Progenitor cell of endocrine pancreas (in vitro differentiated cells): Measurements from ENCODE around the gene FLNC. TPM values are rescaled to one million over a fixed set of nuclear protein-coding genes. Genes with fewer than 3 reads are reported as not detected.

Source experiments
- DNase-seq: peaks from one replicate; pipeline ENCODE4 v3.0.0; 2021; ENCODE audit warnings: low spot score; ENCODE audit not compliant: unreplicated experiment
- H3K27ac Mint-ChIP-seq: 2 replicates; pipeline ENCODE4 v1.8.0; 2021; ENCODE audit warnings: mild to moderate bottlenecking, moderate library complexity, mixed read lengths
- H3K27me3 Mint-ChIP-seq: 2 replicates; pipeline ENCODE4 v1.8.0; 2021; ENCODE audit warnings: mixed read lengths
- H3K36me3 Mint-ChIP-seq: 2 replicates; pipeline ENCODE4 v1.8.0; 2022; ENCODE audit warnings: mixed read lengths; ENCODE audit not compliant: insufficient read depth
- H3K4me1 Mint-ChIP-seq: 2 replicates; pipeline ENCODE4 v1.8.0; 2021; ENCODE audit warnings: low read depth, mixed read lengths
- H3K4me3 Mint-ChIP-seq: 2 replicates; pipeline ENCODE4 v1.8.0; 2021; ENCODE audit warnings: low read depth, mild to moderate bottlenecking, moderate library complexity, mixed read lengths
- H3K9me3 Mint-ChIP-seq: 2 replicates; pipeline ENCODE4 v1.8.0; 2021; ENCODE audit warnings: low read depth, mixed read lengths
- CTCF ChIP-seq: fragments of 200-600 bp; sonication (generic); IDR thresholded peaks from one replicate; pipeline ENCODE4 v1.5.0; 2021; ENCODE audit warnings: antibody characterized with exemption, mild to moderate bottlenecking; ENCODE audit not compliant: unreplicated experiment
- total RNA-seq: library from RNA; stranded (reverse); gene quantifications from 2 replicates; pipeline ENCODE4 v1.2.1, GENCODE V29; 2021

FLNC gene
- total RNA-seq, 1 donor from 2014 or later = 6.9 TPM

GRCh38 chr7:128862571-128863432, 32.6 kb downstream of the FLNC start, which contains the start of gene ATP6V1F:
TSS of gene ATP6V1F (plus strand) at chr7:128862856. CDS start at chr7:128862905, 49 bp downstream.
- H3K27ac Mint-ChIP-seq = peak within 1 kb of the TSS; percentile 97
- peak; percentile 99 for DNase-seq
- H3K9me3 Mint-ChIP-seq = no peaks in the 10 kb centered on the region
- peaks cover 11% of the 10 kb centered on the region for H3K27me3 Mint-ChIP-seq
- peaks cover 19% of the 10 kb centered on the region for H3K36me3 Mint-ChIP-seq
- TF ChIP-seq CTCF = no peak
- peak within 1 kb of the TSS; percentile 99 for H3K4me3 Mint-ChIP-seq
- peaks cover 13% of the 10 kb centered on the region for H3K4me1 Mint-ChIP-seq

GRCh38 chr7:128863433-128863989, 33.3 kb downstream of the FLNC start:
- peak overlapping the region; percentile 99 for H3K4me3 Mint-ChIP-seq
- peak; percentile 45 for DNase-seq
- H3K27ac Mint-ChIP-seq = peak overlapping the region; percentile 97
- peak; percentile 68 for TF ChIP-seq CTCF
- H3K36me3 Mint-ChIP-seq = peaks cover 20% of the 10 kb centered on the region
- H3K27me3 Mint-ChIP-seq = peaks cover 18% of the 10 kb centered on the region
- peaks cover 16% of the 10 kb centered on the region for H3K4me1 Mint-ChIP-seq
- H3K9me3 Mint-ChIP-seq = no peaks in the 10 kb centered on the region

- TF ChIP-seq CTCF = no peak
- Mint-ChIP-seq H3K4me1 (peaks cover 20% of the 10 kb centered on the region), H3K4me3 (no peak overlapping the region), H3K36me3 (peaks cover 20% of the 10 kb centered on the region), H3K27me3 (peaks cover 25% of the 10 kb centered on the region), H3K9me3 (no peaks in the 10 kb centered on the region), H3K27ac (no peak overlapping the region)
- no peak for DNase-seq
Observed at GRCh38 chr7:128865303-128865702, 35.1 kb downstream of the FLNC start.

- no peak for DNase-seq
- H3K27ac Mint-ChIP-seq = no peak overlapping the region
- no peaks in the 10 kb centered on the region for H3K9me3 Mint-ChIP-seq
- no peak overlapping the region for H3K4me3 Mint-ChIP-seq
- peaks cover 34% of the 10 kb centered on the region for H3K27me3 Mint-ChIP-seq
- H3K36me3 Mint-ChIP-seq = peaks cover 20% of the 10 kb centered on the region
- no peak for TF ChIP-seq CTCF
- H3K4me1 Mint-ChIP-seq = peaks cover 21% of the 10 kb centered on the region
Observed at GRCh38 chr7:128865996-128866877, 36.0 kb downstream of the FLNC start.

GRCh38 chr7:128867241-128867640, 37.0 kb downstream of the FLNC start:
- H3K9me3 Mint-ChIP-seq = no peaks in the 10 kb centered on the region
- DNase-seq = no peak
- no peak for TF ChIP-seq CTCF
- peaks cover 21% of the 10 kb centered on the region for H3K4me1 Mint-ChIP-seq
- peaks cover 20% of the 10 kb centered on the region for H3K36me3 Mint-ChIP-seq
- no peak overlapping the region for H3K27ac Mint-ChIP-seq
- peaks cover 45% of the 10 kb centered on the region for H3K27me3 Mint-ChIP-seq
- no peak overlapping the region for H3K4me3 Mint-ChIP-seq
